Heart left ventricle (tissue), 13 donors: ENCODE measurements around the gene ALG13.

Source experiments
- CTCF ChIP-seq, 12 donors: fragments of 200-600 bp; sonication (generic) in 4 of 12; IDR thresholded peaks; one replicate each; pipeline versions ENCODE4 v1.5.0 to v1.8.0; 2018 to 2022; ENCODE audit warnings: antibody characterized with exemption in 12 of 12, mild to moderate bottlenecking in 5 of 12
- POLR2A ChIP-seq, 2 donors: fragments of 450-650 bp; IDR thresholded peaks; one replicate each; pipeline ENCODE4 v1.6.1; 2017; ENCODE audit warnings: antibody characterized with exemption in 2 of 2, mild to moderate bottlenecking in 2 of 2, moderate library complexity in 2 of 2
- donor health status: ischemic (EF 13 %, LVEDD 7.1; RV severe dilation, severe dysfunction).
- donor health status: DM: no; HTN: yes; CAD: no.
- donor health status: DM: no; HTN: no; CAD: no.
- donor health status: ischemic (EF 25% LVEDD 6.9; RV normal size, moderate dysfunction).
- donor health status: ischemic (EF 25% LVEDD 5.7; RV mildly dilated, moderate dysfunction).
- donor health status: ischemic (EF 35%, LVEDD 5.7; RV mildly dilated, moderate dysfunction).
- donor health status: nonischemic (EF 11% LVEDD 7.7; RV severe dilation, severe dysfunction).
- donor health status: DM: yes; HTN: yes; CAD: no.
- donor health status: PGD.
- donor health status: ischemic (EF 29% LVEDD 5.4; RV normal size, mild dysfunction).
- donor health status: nonischemic (EF 23%, LVEDD 6.1; RV moderate dilation, normal function).

GRCh38 chrX:111736571-111736970 lies 55.6 kb downstream of the ALG13 start:
- TF ChIP-seq CTCF (IDR thresholded peaks at IDR 0.05) (no peak), POLR2A (IDR thresholded peaks at IDR 0.05) (no peak)
